ENCODE measurements around the gene LIMCH1. TPM values are rescaled to one million over a fixed set of nuclear protein-coding genes. Genes with fewer than 3 reads are reported as not detected.

The LIMCH1 gene
- total and polyA plus RNA-seq, 10 donors, result 14.4 to 434 (median 212) TPM

DNA sequence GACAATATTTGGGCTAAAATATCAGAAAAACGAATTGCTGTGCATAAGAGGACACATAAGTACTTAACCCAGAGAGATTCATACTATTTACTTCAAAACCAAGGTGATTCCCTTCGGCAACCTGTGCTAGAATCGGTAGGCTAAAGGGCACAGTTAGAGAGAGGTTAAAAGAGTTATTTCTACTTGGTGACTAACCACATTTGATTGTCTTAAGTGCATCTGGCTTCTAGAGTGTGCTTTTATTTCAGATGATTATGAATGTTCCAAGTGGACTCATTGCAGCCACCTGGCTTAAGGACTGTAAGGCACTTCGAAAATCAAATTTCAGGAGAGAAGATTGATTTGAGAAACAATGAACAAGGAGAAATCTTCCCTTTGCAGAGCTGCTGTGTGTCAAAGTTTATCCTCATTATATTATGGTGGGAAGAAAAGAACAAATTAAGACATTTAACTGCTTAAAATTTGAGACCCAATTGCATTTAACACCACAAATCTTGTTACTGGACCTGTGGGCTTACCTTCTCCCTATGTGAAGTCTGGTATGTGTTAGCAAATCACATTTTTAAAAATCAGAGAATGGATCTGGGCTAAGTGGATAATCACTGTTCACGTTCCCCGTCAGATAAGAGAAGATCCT is 176.5 kb downstream of the LIMCH1 start:
- intact Hi-C loops (cut with DNase I; ENCODE audit: low total_unique reads), result no loop called here
- Histone ChIP-seq H3K36me3 (no peaks in the 10 kb centered on the region), H3K27ac (no peak overlapping the region), H3K4me3 (no peak overlapping the region), H3K4me1 (no peaks in the 10 kb centered on the region), H3K27me3 (replicated peaks in 1 of 7) (peaks cover 0 to 15% (median 0%) of the 10 kb centered on the region in 7 donors), H3K9me3 (peaks cover 0 to 8% (median 0%) of the 10 kb centered on the region in 8 donors)
- WGBS, 5 donors, result 78 to 83% (median 80%) methylated on average over 6 of the region's 6 CpGs
- no peak for TF ChIP-seq POLR2AphosphoS5 (IDR thresholded peaks at IDR 0.05)
- TF ChIP-seq, protein P1, sequence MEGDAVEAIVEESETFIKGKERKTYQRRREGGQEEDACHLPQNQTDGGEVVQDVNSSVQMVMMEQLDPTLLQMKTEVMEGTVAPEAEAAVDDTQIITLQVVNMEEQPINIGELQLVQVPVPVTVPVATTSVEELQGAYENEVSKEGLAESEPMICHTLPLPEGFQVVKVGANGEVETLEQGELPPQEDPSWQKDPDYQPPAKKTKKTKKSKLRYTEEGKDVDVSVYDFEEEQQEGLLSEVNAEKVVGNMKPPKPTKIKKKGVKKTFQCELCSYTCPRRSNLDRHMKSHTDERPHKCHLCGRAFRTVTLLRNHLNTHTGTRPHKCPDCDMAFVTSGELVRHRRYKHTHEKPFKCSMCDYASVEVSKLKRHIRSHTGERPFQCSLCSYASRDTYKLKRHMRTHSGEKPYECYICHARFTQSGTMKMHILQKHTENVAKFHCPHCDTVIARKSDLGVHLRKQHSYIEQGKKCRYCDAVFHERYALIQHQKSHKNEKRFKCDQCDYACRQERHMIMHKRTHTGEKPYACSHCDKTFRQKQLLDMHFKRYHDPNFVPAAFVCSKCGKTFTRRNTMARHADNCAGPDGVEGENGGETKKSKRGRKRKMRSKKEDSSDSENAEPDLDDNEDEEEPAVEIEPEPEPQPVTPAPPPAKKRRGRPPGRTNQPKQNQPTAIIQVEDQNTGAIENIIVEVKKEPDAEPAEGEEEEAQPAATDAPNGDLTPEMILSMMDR (IDR thresholded peaks at IDR 0.05 in 8 of 11, conservative IDR thresholded peaks at IDR 0.05 in 3 of 11), result no peak
- no peak for TF ChIP-seq POLR2A (IDR thresholded peaks at IDR 0.05)
- DNase-seq, result no peak

DNA sequence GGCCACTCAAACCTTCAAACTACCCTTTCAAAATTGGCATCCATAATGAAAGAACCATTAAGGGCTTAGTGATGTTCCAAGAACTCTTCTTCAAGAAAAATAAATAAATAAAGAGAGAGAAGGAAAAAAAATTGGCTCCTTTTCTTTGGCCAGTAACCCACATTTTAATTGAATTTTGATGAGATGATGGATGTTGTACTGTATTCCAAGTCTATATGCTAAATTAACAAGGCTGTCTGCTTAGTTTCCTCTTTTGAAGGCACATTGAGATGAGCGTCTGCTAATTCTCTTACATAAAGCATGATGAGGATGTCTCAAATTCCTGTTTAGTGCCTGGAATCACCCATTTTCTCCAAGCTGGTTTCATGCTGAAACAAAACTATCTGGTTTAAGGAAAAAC is 177.2 kb downstream of the LIMCH1 start:
- 57 to 80% (median 73%) methylated on average over 1 of the region's 1 CpG for WGBS, 5 donors
- Histone ChIP-seq H3K27ac (no peak overlapping the region), H3K9me3 (peaks cover 0 to 8% (median 0%) of the 10 kb centered on the region in 8 donors), H3K4me3 (no peak overlapping the region), H3K4me1 (no peaks in the 10 kb centered on the region), H3K27me3 (replicated peaks in 1 of 7) (peaks cover 0 to 15% (median 0%) of the 10 kb centered on the region in 7 donors), H3K36me3 (no peaks in the 10 kb centered on the region)
- TF ChIP-seq POLR2A (IDR thresholded peaks at IDR 0.05) (no peak), POLR2AphosphoS5 (IDR thresholded peaks at IDR 0.05) (no peak)
- TF ChIP-seq, protein P1 (IDR thresholded peaks at IDR 0.05 in 8 of 11, conservative IDR thresholded peaks at IDR 0.05 in 3 of 11), result no peak
- intact Hi-C loops (cut with DNase I; ENCODE audit: low total_unique reads), result no loop called here
- no peak for DNase-seq

DNA sequence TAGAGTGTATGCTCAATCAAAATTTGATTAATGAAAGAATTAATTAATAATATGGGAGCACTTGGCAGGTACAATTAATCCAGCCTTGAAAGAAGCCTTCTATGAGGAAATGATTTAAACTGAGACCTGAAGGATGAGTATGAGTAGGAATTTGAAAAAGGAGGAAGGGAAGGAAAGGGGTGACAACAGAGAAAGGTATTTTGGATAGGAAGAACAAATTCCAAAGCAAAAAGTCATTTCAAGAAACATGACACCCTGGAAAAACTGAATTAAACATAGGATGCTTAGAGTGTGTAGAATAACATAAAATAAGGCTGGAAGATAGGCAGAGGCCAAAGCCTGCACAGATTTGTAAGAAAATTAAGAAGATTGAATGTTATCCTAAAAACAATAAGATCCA is 180.9 kb downstream of the LIMCH1 start:
- no peak overlapping the region for H3K4me3 ChIP-seq
- H3K36me3 ChIP-seq, result no peaks in the 10 kb centered on the region
- H3K9me3 ChIP-seq, result no peaks in the 10 kb centered on the region
- DNase-seq, result no peak
- intact Hi-C loops (cut with DNase I; ENCODE audit: low total_unique reads), result no loop called here
- peaks cover 0 to 29% (median 0%) of the 10 kb centered on the region in 7 donors for H3K27me3 ChIP-seq (replicated peaks in 1 of 7)
- no peak for TF ChIP-seq POLR2AphosphoS5 (IDR thresholded peaks at IDR 0.05)
- TF ChIP-seq, protein P1 (IDR thresholded peaks at IDR 0.05 in 8 of 11, conservative IDR thresholded peaks at IDR 0.05 in 3 of 11), result no peak
- no peak for TF ChIP-seq POLR2A (IDR thresholded peaks at IDR 0.05)
- no peak overlapping the region for H3K27ac ChIP-seq
- H3K4me1 ChIP-seq, result no peaks in the 10 kb centered on the region

DNA sequence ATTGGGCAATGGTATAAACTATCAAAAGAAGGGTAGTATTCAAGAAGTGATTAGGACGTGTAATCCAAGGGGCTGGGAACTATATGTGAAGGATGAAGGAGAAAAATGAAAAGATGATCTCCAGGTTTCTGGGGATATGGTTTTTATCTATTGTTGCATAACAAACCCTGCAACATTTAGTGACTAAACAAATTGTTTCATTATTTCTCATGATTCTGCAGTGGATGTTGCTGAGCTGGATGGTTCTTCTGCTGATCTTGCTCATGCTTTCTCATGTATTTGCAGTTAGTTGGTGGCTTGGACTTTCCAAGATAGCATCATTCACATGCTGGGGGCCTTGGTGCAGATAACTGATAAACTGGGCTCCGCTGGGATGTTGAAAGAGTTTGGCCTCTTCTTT is 181.5 kb downstream of the LIMCH1 start:
- WGBS, 5 donors, result 68 to 92% (median 79%) methylated on average over 2 of the region's 2 CpGs
- intact Hi-C loops (cut with DNase I; ENCODE audit: low total_unique reads), result no loop called here

More for the DNA sequence above, 181.5 kb downstream of the LIMCH1 start:
- Histone ChIP-seq H3K4me3 (no peak overlapping the region), H3K27me3 (replicated peaks in 1 of 7) (peaks cover 0 to 29% (median 0%) of the 10 kb centered on the region in 7 donors), H3K36me3 (no peaks in the 10 kb centered on the region), H3K9me3 (peaks cover 0 to 4% (median 0%) of the 10 kb centered on the region in 8 donors), H3K4me1 (no peaks in the 10 kb centered on the region), H3K27ac (no peak overlapping the region)
- no peak for DNase-seq
- no peak for TF ChIP-seq POLR2AphosphoS5 (IDR thresholded peaks at IDR 0.05)
- TF ChIP-seq, protein P1 (IDR thresholded peaks at IDR 0.05 in 8 of 11, conservative IDR thresholded peaks at IDR 0.05 in 3 of 11), result no peak
- no peak for TF ChIP-seq POLR2A (IDR thresholded peaks at IDR 0.05)
